HCT116 (cell line): ENCODE data around the gene MAPRE3. TPM values are rescaled to one million over a fixed set of nuclear protein-coding genes. Genes with fewer than 3 reads are reported as not detected.

Experiments
- ATAC-seq: fragments of 200-7000 bp; cut with Tn5 transposase; 2 replicates; pipeline ENCODE4 v1.9.1; 2020; ENCODE audit warnings: mild to moderate bottlenecking, moderate library complexity
- BruUV-seq: library from RNA; stranded (reverse); fragments of 400-500 nt; replicated peaks from 2 replicates; lab custom pipeline; 2021; lab: Mats Ljungman, UMichigan
- CTCF ChIA-PET: fragments of 300-600 bp; sonication (Branson Sonifier 250); formaldehyde crosslinking; loops from one replicate; lab custom pipeline; 2021; ENCODE audit warnings: antibody characterized with exemption; lab: Charles Lee
- POLR2A ChIA-PET: fragments of 300-600, 350-600 bp; sonication (Branson Sonifier 250); formaldehyde crosslinking; loops from one replicate; lab custom pipeline; 2021; ENCODE audit warnings: antibody characterized with exemption; lab: Charles Lee
- RAD21 ChIA-PET, 2 experiments: fragments of 300-600 bp; sonication (Branson Sonifier 250); formaldehyde crosslinking; loops; one replicate each; lab custom pipeline; 2023; ENCODE audit warnings: low total read pairs in 2 of 2; ENCODE audit not compliant: uncharacterized antibody in 2 of 2, unreplicated experiment in 2 of 2, low non-redundant PET in 1 of 2; lab: Charles Lee
- DNase-seq: peaks from one replicate; pipeline ENCODE4 v3.0.0-alpha.2; 2010; ENCODE audit warnings: low read depth, low spot score
- H2AFZ ChIP-seq: fragments of 200-600 bp; shearing (Covaris generic), sonication (generic); 2 replicates; pipeline ENCODE4 v1.6.1; 2017; ENCODE audit warnings: low read depth, mixed run types, mixed read lengths, antibody characterized with exemption, low read length; ENCODE audit not compliant: poor library complexity, severe bottlenecking
- H3K27ac ChIP-seq: 2 replicates; pipeline ENCODE4 v1.5.1; 2012; ENCODE audit warnings: low read depth, low read length
- H3K27me3 ChIP-seq: fragments of 200-600 bp; sonication (generic); 2 replicates; pipeline ENCODE4 v1.6.1; 2016; ENCODE audit warnings: mixed run types, low read length, mixed read lengths; ENCODE audit not compliant: insufficient read depth
- H3K36me3 ChIP-seq, 2 experiments: fragments of 200-500 bp in 1 of 2; fragments of 200-600 bp in 1 of 2; sonication (Bioruptor generic) in 1 of 2; sonication (generic) in 1 of 2; 2 replicates each; pipeline versions ENCODE4 v1.5.1 to v1.6.1; 2014 to 2016; ENCODE audit warnings: low read length in 2 of 2, inconsistent platforms in 1 of 2, mixed read lengths in 1 of 2, mixed run types in 1 of 2; ENCODE audit not compliant: insufficient read depth in 2 of 2, control insufficient read depth in 1 of 2
- H3K4me1 ChIP-seq, 2 experiments: fragments of 200-600 bp in 1 of 2; sonication (generic) in 1 of 2; 2 replicates each; pipeline versions ENCODE4 v1.5.1 to v1.6.1; 2012 to 2017; ENCODE audit warnings: low read length in 2 of 2, inconsistent platforms in 1 of 2, mild to moderate bottlenecking in 1 of 2, mixed read lengths in 1 of 2, mixed run types in 1 of 2, moderate library complexity in 1 of 2; ENCODE audit not compliant: insufficient read depth in 2 of 2, control insufficient read depth in 1 of 2
- H3K4me2 ChIP-seq: fragments of 200-600 bp; sonication (generic); 2 replicates; pipeline ENCODE4 v1.6.1; 2017; ENCODE audit warnings: mixed run types, low read length, mixed read lengths
- H3K4me3 ChIP-seq, 2 experiments: fragments of 200-600 bp in 1 of 2; sonication (generic) in 1 of 2; replicated peaks in 1 of 2; 2 replicates each; pipeline ENCODE4 v1.5.1; 2011 to 2016; ENCODE audit warnings: low read length in 2 of 2, control low read depth in 1 of 2, low read depth in 1 of 2, mild to moderate bottlenecking in 1 of 2, mixed read lengths in 1 of 2, mixed run types in 1 of 2
- H3K79me2 ChIP-seq: fragments of 200-600 bp; sonication (generic); 2 replicates; pipeline ENCODE4 v1.6.1; 2017; ENCODE audit warnings: mild to moderate bottlenecking, mixed run types, low read length, moderate library complexity, mixed read lengths; ENCODE audit not compliant: insufficient read depth
- H3K9ac ChIP-seq: fragments of 200-600 bp; sonication (generic); 2 replicates; pipeline ENCODE4 v1.6.1; 2016; ENCODE audit warnings: low read length, mixed read lengths
- H3K9me2 ChIP-seq: fragments of 200-600 bp; sonication (generic), shearing (Covaris generic); 2 replicates; pipeline ENCODE4 v1.6.1; 2017; ENCODE audit warnings: mixed run types, mild to moderate bottlenecking, moderate library complexity; ENCODE audit not compliant: insufficient read depth
- H3K9me3 ChIP-seq, 2 experiments: fragments of 200-500 bp in 1 of 2; fragments of 200-600 bp in 1 of 2; sonication (Bioruptor generic) in 1 of 2; sonication (generic) in 1 of 2; 2 replicates each; pipeline ENCODE4 v1.6.1; 2014 to 2017; ENCODE audit warnings: low read length in 2 of 2, mixed read lengths in 2 of 2, inconsistent platforms in 1 of 2, low read depth in 1 of 2, mild to moderate bottlenecking in 1 of 2, mixed run types in 1 of 2, moderate library complexity in 1 of 2; ENCODE audit not compliant: control insufficient read depth in 1 of 2, insufficient read depth in 1 of 2
- H4K20me1 ChIP-seq: fragments of 200-600 bp; sonication (generic), shearing (Covaris generic); 2 replicates; pipeline ENCODE4 v1.6.1; 2017; ENCODE audit warnings: mixed run types, mild to moderate bottlenecking, moderate library complexity; ENCODE audit not compliant: insufficient read depth
- CBX3 ChIP-seq: IDR thresholded peaks from 2 replicates; pipeline ENCODE4 v1.6.1; 2012; ENCODE audit warnings: low read depth
- CEBPB ChIP-seq: IDR thresholded peaks from 2 replicates; pipeline ENCODE4 v1.6.1; 2012; ENCODE audit warnings: low read depth
- EGR1 ChIP-seq: IDR thresholded peaks from 2 replicates; pipeline ENCODE4 v1.6.1; 2012; ENCODE audit warnings: low read depth
- POLR2AphosphoS5 ChIP-seq: IDR thresholded peaks from 2 replicates; pipeline ENCODE4 v1.6.1; 2011; ENCODE audit warnings: mild to moderate bottlenecking, low read depth, low read length, moderate library complexity
- RAD21 ChIP-seq: IDR thresholded peaks from 2 replicates; pipeline ENCODE4 v1.6.1; 2012; ENCODE audit warnings: low read depth, mild to moderate bottlenecking
- REST ChIP-seq: IDR thresholded peaks from 2 replicates; pipeline ENCODE4 v1.6.1; 2012; ENCODE audit warnings: low read depth
- SP1 ChIP-seq: IDR thresholded peaks from 2 replicates; pipeline ENCODE4 v1.6.1; 2012; ENCODE audit warnings: low read depth
- TCF7L2 ChIP-seq: IDR thresholded peaks from 2 replicates; pipeline ENCODE4 v1.7.0; 2011; ENCODE audit warnings: borderline replicate concordance, inconsistent platforms; ENCODE audit not compliant: insufficient read depth, insufficient read length; ENCODE audit errors: extremely low read depth
- YY1 ChIP-seq: IDR thresholded peaks from 2 replicates; pipeline ENCODE4 v1.6.1; 2011; ENCODE audit warnings: low read length, low read depth, moderate library complexity, mild to moderate bottlenecking; ENCODE audit not compliant: insufficient replicate concordance; ENCODE audit errors: extremely low read depth
- ZFX ChIP-seq: fragments of 450-650 bp; IDR thresholded peaks from 2 replicates; pipeline ENCODE4 v1.6.1; 2017
- intact Hi-C: fragments of 100-400 bp; cut with micrococcal nuclease; formaldehyde crosslinking; loops from 2 replicates; pipeline ENCODE4 v1.10.0; 2022
- total RNA-seq: library from RNA; stranded (reverse); gene quantifications from one replicate; pipeline ENCODE4 v1.2.1, GENCODE V29; 2021; ENCODE audit not compliant: unreplicated experiment

Gene MAPRE3
- total RNA-seq, 1 experiment from 2014 or later, result 12.1 TPM

DNA sequence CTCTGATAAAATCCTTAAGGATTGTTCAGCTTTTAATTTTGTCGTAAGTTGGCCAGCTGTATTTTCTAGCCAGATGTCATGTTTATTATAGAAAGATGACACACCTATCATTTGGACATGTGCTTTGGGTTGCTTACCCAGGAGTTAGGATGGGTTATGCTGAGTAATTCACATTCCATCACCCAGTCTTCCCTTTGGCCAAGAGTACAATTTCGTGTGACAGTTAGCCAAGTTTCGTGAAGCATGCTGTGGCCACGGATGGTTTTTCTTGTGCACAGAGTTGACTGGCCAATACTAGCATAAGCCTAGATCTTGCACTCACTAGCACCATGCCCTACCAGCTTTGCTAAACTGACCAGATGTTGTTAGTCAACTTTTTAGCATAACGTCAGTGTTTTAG is 5.8 kb downstream of the MAPRE3 start:
- RAD21 ChIA-PET, result no interaction called here
- BruUV-seq, result no TSS peak
- no peak for TF ChIP-seq ZFX
- TF ChIP-seq REST, result no peak
- TF ChIP-seq CEBPB, result no peak
- TF ChIP-seq RAD21, result no peak
- TF ChIP-seq YY1, result no peak
- TF ChIP-seq TCF7L2, result no peak
- DNase-seq (no peak), ATAC-seq (no peak)
- intact Hi-C loops, result no loop called here
- H3K9ac ChIP-seq, result no peak overlapping the region
- H3K4me3 ChIP-seq, result no peak overlapping the region
- no peaks in the 10 kb centered on the region for H3K27me3 ChIP-seq
- POLR2A ChIA-PET, result no interaction called here
- H3K36me3 ChIP-seq, result no peaks in the 10 kb centered on the region
- no peaks in the 10 kb centered on the region for H3K9me3 ChIP-seq
- no peak overlapping the region for H3K4me2 ChIP-seq
- H3K4me1 ChIP-seq, result peaks cover 0 to 13% of the 10 kb centered on the region in 2 experiments; a peak in 2 of 4 replicates
- H3K9me2 ChIP-seq, result no peaks in the 10 kb centered on the region
- no peak overlapping the region for H3K27ac ChIP-seq
- H4K20me1 ChIP-seq, result no peaks in the 10 kb centered on the region
- no peaks in the 10 kb centered on the region for H3K79me2 ChIP-seq
- H2AFZ ChIP-seq, result no peak overlapping the region
- CTCF ChIA-PET, result interaction anchor here (1.6 kb wide), 1 partner anchor 14 kb away, joined by 5 read pairs; no protein-coding TSS in a partner anchor

DNA sequence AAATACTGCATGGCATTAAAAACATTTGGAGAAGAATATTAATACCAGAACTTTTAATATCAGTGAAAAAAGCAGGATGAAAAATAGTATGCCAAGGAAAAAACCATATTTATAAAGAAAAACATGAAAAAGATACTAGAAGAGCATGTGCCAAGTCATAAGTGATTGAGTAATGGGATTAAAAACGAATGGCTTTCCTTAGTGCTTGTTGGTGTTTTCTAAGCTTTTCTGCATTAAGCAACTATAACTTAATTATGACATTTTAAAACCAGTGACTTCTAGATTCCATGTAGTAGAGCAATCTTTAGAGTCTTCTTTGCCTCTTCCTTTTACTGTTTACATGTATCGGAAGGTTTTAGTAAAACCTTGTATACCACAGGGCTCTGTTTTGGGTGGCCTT is 6.6 kb downstream of the MAPRE3 start:
- DNase-seq, result no peak
- Histone ChIP-seq H3K79me2 (no peaks in the 10 kb centered on the region), H4K20me1 (no peaks in the 10 kb centered on the region), H2AFZ (no peak overlapping the region), H3K27me3 (no peaks in the 10 kb centered on the region), H3K4me2 (no peak overlapping the region), H3K9me2 (no peaks in the 10 kb centered on the region), H3K4me1 (peaks cover 3 to 16% of the 10 kb centered on the region in 2 experiments; a peak in 3 of 4 replicates), H3K9ac (no peak overlapping the region), H3K36me3 (no peaks in the 10 kb centered on the region), H3K9me3 (no peaks in the 10 kb centered on the region), H3K27ac (no peak overlapping the region), H3K4me3 (no peak overlapping the region)
- TF ChIP-seq EGR1 (no peak), RAD21 (no peak), SP1 (no peak), POLR2AphosphoS5 (no peak), CBX3 (no peak), ZFX (no peak), REST (no peak)
- no peak for ATAC-seq
- no TSS peak for BruUV-seq
- intact Hi-C loops, result no loop called here
- ChIA-PET RAD21 (no interaction called here), CTCF (no interaction called here), POLR2A (no interaction called here)
